Activated CD4-positive, alpha-beta memory T cell treated with anti-CD3 and anti-CD28 coated beads, Interleukin-2, amount 10 ng/mL, durations not matched to agents 7 days and 5 days (primary cell): ENCODE measurements around the gene ANKRD50. TPM values are rescaled to one million over a fixed set of nuclear protein-coding genes. Genes with fewer than 3 reads are reported as not detected.
A peak's percentile ranks its signal among the peaks of the same experiment; 100 is the strongest.

Experiments used
- CTCF ChIA-PET: fragments of 350-600 bp; sonication (Branson Sonifier 250); formaldehyde crosslinking; loops from one replicate; lab custom pipeline; 2021; ENCODE audit warnings: antibody characterized with exemption, inconsistent platforms; lab: Charles Lee
- POLR2A ChIA-PET: fragments of 350-600 bp; sonication (Branson Sonifier 250); formaldehyde crosslinking; loops from one replicate; lab custom pipeline; 2021; ENCODE audit warnings: antibody characterized with exemption; lab: Charles Lee
- DNase-seq: peaks from one replicate; pipeline ENCODE4 v3.0.0-alpha.2; 2020
- H3K27ac Mint-ChIP-seq: one replicate; pipeline ENCODE4 v1.8.0; 2021; ENCODE audit warnings: mild to moderate bottlenecking, mixed read lengths
- H3K27me3 Mint-ChIP-seq: one replicate; pipeline ENCODE4 v1.8.0; 2021; ENCODE audit warnings: mixed read lengths
- H3K36me3 Mint-ChIP-seq: one replicate; pipeline ENCODE4 v1.8.0; 2021; ENCODE audit warnings: low read depth, mixed read lengths
- H3K4me1 Mint-ChIP-seq: one replicate; pipeline ENCODE4 v1.8.0; 2021; ENCODE audit warnings: mixed read lengths
- H3K4me3 Mint-ChIP-seq: one replicate; pipeline ENCODE4 v1.8.0; 2021; ENCODE audit warnings: mild to moderate bottlenecking, mixed read lengths
- H3K9me3 Mint-ChIP-seq: one replicate; pipeline ENCODE4 v1.8.0; 2021; ENCODE audit warnings: mixed read lengths
- total RNA-seq, 2 experiments: library from RNA; stranded (reverse); gene quantifications; one replicate each; pipeline ENCODE4 v1.2.3, GENCODE V29; 2021

The ANKRD50 gene
- total RNA-seq, 2 experiments from 2014 or later, result 0.18 to 0.25 TPM

DNA sequence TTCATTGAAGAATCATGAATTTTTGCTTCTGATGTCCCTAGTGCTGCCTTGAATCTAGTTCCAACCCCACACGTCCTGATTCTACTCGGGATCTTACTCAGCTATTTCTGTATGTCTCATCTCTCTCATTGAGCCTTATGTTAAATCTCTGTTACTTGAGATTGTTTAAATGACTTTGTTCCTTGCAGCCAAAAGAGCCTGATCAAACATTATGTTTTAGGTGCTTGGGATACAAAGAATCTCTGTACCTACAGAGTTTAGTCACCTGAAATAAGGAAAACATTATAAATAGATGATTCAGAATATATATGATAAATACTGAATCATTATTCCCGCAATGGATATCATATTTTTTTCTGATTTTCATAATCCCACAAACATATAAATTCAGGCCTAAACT lies 13.7 kb upstream of the ANKRD50 start:
- Mint-ChIP-seq H3K36me3 (no peaks in the 10 kb centered on the region), H3K4me1 (no peaks in the 10 kb centered on the region), H3K27ac (no peak overlapping the region), H3K4me3 (no peak overlapping the region), H3K27me3 (no peaks in the 10 kb centered on the region), H3K9me3 (no peaks in the 10 kb centered on the region)
- no peak for DNase-seq
- CTCF ChIA-PET, result no interaction called here
- POLR2A ChIA-PET, result no interaction called here

DNA sequence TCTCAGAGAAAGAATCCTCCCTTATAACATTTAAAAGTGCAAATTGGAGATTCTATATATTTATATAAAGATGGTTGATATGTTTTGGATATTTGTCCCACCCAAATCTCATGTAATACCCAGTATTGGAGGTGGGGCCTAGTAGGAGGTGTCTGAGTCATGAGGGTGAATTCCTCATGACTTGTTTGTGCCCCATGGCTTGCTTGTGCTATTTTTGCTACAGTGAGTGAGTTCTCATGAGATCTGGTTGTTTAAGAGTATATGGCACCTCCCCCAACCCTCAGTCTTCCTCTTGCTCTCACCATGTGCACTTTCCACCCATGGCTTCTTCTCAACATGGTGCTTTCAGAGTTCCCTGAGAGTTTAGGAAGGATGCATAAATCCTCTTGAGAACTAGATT lies 9.5 kb upstream of the ANKRD50 start:
- no peaks in the 10 kb centered on the region for H3K27me3 Mint-ChIP-seq
- no peaks in the 10 kb centered on the region for H3K9me3 Mint-ChIP-seq
- no peak for DNase-seq
- H3K36me3 Mint-ChIP-seq, result no peaks in the 10 kb centered on the region
- no peaks in the 10 kb centered on the region for H3K4me1 Mint-ChIP-seq
- H3K4me3 Mint-ChIP-seq, result no peak overlapping the region
- no peak overlapping the region for H3K27ac Mint-ChIP-seq
- POLR2A ChIA-PET, result no interaction called here
- CTCF ChIA-PET, result no interaction called here

DNA sequence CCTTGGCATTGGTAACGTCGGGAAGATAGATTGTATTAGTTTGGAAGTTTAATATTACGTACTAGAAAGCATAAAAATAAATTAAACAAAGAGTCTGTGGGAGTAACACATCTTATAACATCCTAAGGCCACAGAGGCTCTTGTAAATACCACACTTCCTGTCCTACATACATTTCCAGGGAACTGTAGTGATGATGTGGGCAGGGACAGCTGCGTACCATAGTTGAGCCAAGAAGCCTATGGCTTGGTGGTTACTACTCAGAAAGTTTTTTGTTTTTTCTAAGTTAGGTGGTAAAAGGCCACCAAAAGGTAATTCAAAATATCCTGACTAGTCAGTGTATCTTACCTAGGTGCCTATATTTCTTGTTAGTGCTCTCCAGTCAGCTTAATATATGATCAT lies 4.6 kb upstream of the ANKRD50 start:
- Mint-ChIP-seq H3K9me3 (no peaks in the 10 kb centered on the region), H3K36me3 (peaks cover 2% of the 10 kb centered on the region), H3K4me1 (peaks cover 6% of the 10 kb centered on the region), H3K27me3 (peaks cover 11% of the 10 kb centered on the region), H3K4me3 (no peak overlapping the region), H3K27ac (no peak overlapping the region)
- no peak for DNase-seq
- ChIA-PET CTCF (no interaction called here), POLR2A (no interaction called here)

DNA sequence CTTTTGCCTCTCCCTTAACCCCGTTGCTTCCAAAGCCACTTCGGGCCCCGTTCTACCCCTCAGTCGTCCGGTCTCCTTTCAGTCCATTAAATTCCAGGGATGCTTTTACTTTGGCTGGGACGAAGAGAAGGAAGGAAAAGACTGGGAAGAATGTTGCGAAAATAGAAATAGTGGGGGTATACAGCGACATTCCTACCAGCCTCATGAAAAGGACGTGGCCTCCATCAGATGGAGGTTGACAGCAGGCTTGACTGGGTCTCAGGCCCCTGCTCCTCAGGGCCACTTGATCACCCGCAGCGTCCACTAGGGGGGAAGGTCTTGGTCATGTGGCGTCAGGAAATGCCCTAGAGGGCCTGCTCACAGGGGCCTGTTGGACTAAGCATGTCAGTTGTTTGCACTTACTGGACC lies 657 bp upstream of the ANKRD50 start:
- H3K4me3 Mint-ChIP-seq, result peak overlapping the region; percentile 69

DNA sequence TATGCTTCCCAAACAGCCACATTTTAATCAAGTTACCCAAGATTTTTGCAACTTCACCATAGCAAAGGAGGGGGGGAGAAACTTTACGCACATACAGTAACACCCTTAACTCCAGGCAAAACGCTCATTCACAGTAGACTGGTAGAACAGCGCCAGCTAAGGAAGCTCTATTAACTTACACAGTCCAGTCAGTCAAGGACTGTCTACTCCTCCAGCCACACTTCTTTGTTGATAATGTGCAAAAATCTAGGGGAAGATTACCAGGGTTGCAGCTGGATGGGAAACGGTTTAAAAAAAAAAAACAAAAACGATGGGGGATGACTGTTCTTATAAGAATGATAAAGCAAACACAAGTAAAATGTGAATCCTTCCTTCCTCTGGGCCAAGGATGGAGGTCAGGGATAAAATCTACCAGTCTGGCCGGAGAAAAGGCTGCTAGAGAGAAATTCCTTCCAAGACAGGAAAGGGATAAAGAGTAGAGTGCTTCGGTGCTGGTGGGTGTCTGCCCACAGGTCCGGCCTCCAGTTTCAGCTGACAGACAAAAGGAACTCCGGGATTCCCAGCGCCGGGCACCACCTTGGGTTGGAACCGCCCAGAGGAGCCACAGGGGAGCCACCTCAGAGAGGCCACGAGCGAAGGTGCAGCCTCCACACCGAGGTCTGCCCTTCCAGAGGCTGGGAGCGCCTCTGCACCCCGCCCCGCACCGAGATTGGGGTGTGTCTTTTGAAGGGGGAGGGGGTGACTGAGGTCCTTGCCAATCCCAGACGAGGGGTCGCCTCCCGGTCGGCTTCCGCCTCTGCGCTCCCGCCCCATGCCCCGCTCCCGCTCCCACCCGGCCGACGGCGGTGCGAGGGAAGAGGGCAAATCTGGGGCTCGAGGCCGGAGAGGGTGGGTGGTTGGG lies 811 bp downstream of the ANKRD50 start:
- POLR2A ChIA-PET, result no interaction called here
- CTCF ChIA-PET, result interaction anchor here (0.7 kb wide), 1 partner anchor 838 kb away, joined by 4 read pairs; no protein-coding TSS in a partner anchor
- DNase-seq, result no peak

More for the DNA sequence above, 657 bp upstream of the ANKRD50 start:
- H3K27ac Mint-ChIP-seq, result no peak overlapping the region
- ChIA-PET CTCF (no interaction called here), POLR2A (no interaction called here)
- peaks cover 2% of the 10 kb centered on the region for H3K36me3 Mint-ChIP-seq
- peaks cover 16% of the 10 kb centered on the region for H3K27me3 Mint-ChIP-seq
- peaks cover 6% of the 10 kb centered on the region for H3K4me1 Mint-ChIP-seq
- H3K9me3 Mint-ChIP-seq, result no peaks in the 10 kb centered on the region
- no peak for DNase-seq

DNA sequence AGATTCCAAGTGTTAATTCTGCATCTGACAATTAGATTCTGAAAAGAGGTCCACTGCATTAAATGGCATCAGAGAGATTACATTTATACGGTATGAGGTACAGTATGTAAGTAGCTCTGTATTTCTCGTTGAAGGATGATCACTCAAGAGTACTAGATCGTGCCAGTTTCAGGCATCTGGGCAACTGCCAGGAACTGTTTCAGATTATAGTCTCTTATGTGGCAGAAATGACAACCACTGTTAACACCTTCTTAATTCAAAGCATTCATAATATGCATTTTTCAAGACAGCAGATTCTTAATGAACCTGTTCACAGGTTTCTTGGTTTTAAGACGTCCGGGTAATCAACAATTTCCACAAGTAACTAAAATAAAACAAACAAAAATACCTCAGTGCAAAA lies 1.6 kb downstream of the ANKRD50 start:
- H3K4me1 Mint-ChIP-seq, result peaks cover 6% of the 10 kb centered on the region
- H3K27ac Mint-ChIP-seq, result no peak overlapping the region
- ChIA-PET CTCF (interaction anchor here (0.7 kb wide), 1 partner anchor 839 kb away, joined by 4 read pairs; no protein-coding TSS in a partner anchor), POLR2A (no interaction called here)
- no peak for DNase-seq
- no peak overlapping the region for H3K4me3 Mint-ChIP-seq
- peaks cover 16% of the 10 kb centered on the region for H3K27me3 Mint-ChIP-seq
- peaks cover 2% of the 10 kb centered on the region for H3K36me3 Mint-ChIP-seq
- H3K9me3 Mint-ChIP-seq, result no peaks in the 10 kb centered on the region

More for the DNA sequence above, 811 bp downstream of the ANKRD50 start:
- H3K9me3 Mint-ChIP-seq, result no peaks in the 10 kb centered on the region
- H3K27me3 Mint-ChIP-seq, result peaks cover 18% of the 10 kb centered on the region
- no peak overlapping the region for H3K4me3 Mint-ChIP-seq
- H3K4me1 Mint-ChIP-seq, result peaks cover 6% of the 10 kb centered on the region
- H3K27ac Mint-ChIP-seq, result no peak overlapping the region
- peaks cover 2% of the 10 kb centered on the region for H3K36me3 Mint-ChIP-seq

DNA sequence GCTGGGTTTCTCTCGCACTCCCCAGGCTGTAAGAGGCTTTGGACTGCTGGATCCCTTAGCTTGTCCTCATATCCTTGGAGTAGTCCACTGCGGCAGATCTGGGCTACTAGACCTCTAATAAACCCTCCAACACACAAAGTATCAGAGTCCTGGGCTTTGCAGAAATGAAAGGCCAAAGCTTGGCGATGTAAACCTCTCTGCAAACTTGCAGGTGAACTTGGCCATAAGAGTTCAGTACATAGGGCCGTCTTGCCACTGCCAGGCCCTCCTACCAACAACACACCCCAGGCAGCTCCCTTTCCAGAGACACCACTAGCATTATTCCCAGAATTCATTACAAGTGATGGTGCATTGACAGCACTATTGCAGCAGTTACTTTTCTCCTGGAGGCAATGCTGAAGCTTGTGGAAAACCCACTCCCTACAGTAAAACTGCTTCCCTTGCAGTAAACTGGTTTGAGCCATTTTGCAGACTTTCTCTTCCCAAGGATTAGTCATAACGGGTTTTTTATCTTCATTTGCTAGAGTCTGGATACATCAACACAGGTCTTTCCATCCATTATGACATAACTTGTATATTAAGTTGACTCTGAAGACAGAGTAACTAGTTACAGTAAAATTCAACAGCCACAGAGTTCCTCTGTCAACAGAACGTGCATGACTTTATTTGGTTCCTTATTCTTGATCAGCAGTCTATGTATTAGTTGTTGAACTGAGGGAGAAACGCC lies 2.4 kb downstream of the ANKRD50 start:
- CTCF ChIA-PET, result no interaction called here
- H3K4me3 Mint-ChIP-seq, result no peak overlapping the region
- no peaks in the 10 kb centered on the region for H3K9me3 Mint-ChIP-seq
- POLR2A ChIA-PET, result no interaction called here
- no peak for DNase-seq
- no peak overlapping the region for H3K27ac Mint-ChIP-seq
- peaks cover 6% of the 10 kb centered on the region for H3K4me1 Mint-ChIP-seq
- H3K36me3 Mint-ChIP-seq, result peaks cover 2% of the 10 kb centered on the region
- peaks cover 16% of the 10 kb centered on the region for H3K27me3 Mint-ChIP-seq

DNA sequence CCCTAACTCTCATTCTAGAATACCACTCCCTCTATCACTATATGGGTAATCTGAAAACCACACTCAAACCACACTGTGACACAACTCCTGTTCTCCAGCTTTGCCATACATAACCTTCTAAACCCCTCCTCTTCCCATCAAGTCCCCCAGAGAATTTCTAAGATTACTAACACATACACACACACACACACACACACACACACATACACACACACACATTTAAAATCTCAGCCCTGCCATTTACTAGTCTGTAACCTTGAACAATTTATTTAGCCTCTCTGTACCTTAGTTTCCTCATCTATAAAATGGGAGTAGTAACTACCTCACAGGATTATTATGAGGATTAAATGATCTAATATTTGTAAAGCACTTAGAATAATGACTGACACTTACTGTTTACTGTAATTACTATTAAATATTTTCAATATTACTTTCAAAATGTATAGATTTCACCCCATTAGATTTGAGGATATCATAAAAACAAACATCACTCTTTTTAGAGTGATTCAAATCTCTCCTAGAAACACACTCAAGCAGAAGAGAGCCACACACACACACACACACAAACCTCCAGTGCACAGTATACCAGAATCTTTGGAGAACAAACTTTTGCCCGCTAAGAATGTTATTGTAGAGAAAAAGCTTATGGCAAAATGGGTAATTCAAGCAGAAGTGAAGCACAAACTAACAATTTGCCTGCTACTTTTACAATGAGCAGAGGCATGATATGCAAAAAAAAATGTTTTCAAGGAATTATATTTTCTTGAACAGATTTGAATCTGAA lies 3.8 kb downstream of the ANKRD50 start:
- no peak overlapping the region for H3K27ac Mint-ChIP-seq
- POLR2A ChIA-PET, result no interaction called here
- peaks cover 6% of the 10 kb centered on the region for H3K4me1 Mint-ChIP-seq
- no peak for DNase-seq
- no peaks in the 10 kb centered on the region for H3K9me3 Mint-ChIP-seq
- H3K4me3 Mint-ChIP-seq, result no peak overlapping the region
- H3K36me3 Mint-ChIP-seq, result peaks cover 2% of the 10 kb centered on the region
- CTCF ChIA-PET, result no interaction called here
- H3K27me3 Mint-ChIP-seq, result peaks cover 16% of the 10 kb centered on the region

DNA sequence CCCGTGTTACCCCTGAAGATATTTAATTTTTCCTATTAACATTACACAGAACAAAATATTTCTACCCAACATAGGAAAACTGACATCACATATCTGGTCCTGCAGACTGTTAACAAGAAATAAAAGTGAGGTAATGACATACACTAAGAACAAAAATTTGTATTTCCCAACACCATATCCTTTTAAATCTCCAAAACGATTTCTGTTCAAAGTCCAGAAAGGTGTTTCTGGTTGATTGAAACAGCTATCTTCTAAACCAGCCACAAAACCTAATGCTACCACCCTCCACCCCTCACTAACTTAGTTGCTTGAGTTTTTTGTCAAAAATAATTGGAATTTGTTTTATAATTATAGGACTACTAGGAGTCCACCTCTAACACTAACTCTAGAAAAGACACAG lies 7.1 kb downstream of the ANKRD50 start:
- Mint-ChIP-seq H3K9me3 (no peaks in the 10 kb centered on the region), H3K27me3 (peaks cover 7% of the 10 kb centered on the region), H3K4me1 (no peaks in the 10 kb centered on the region), H3K36me3 (no peaks in the 10 kb centered on the region), H3K4me3 (no peak overlapping the region), H3K27ac (no peak overlapping the region)
- ChIA-PET POLR2A (no interaction called here), CTCF (no interaction called here)
- no peak for DNase-seq

DNA sequence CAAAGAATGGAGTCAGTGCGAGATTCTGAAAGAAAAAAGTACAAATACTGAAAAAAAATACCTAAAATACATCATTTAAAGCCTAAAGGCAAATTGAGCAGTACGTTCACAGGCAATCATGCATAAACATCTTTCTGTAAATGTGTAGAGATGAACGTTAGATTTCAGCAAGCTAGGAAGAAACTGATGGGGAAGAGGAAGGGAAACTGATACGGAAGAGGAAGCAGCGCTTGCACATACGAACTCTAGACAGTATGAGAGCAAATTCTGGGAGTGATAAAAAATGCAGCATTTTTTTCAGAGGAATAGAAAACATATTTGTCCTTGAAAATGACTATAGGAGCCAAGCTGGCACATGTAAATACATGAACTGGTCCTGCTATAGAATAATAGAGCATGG lies 9.4 kb downstream of the ANKRD50 start:
- Mint-ChIP-seq H3K9me3 (no peaks in the 10 kb centered on the region), H3K4me1 (no peaks in the 10 kb centered on the region), H3K27me3 (peaks cover 2% of the 10 kb centered on the region), H3K36me3 (no peaks in the 10 kb centered on the region), H3K4me3 (no peak overlapping the region), H3K27ac (no peak overlapping the region)
- DNase-seq, result no peak
- POLR2A ChIA-PET, result no interaction called here
- CTCF ChIA-PET, result no interaction called here

DNA sequence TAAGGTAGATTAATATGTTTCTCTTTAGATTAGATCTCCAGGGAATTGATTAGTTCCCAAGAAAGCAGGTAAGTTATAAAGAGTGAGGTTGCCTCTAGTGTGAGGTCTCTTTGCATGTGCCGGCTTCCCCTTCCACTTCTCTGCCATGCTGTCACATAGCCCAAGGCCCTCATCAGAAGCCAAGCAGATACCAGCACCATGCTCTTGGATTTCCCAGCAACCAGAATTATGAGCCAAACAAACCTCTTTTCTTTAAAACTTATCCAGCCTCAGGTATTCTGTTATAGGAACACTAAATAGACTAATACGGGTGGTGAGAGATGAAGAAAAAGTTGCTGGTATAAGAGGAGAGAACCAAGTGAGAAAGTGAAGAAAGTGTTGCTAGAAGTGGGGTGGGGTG lies 15.1 kb downstream of the ANKRD50 start:
- no peak for DNase-seq
- Mint-ChIP-seq H3K9me3 (no peaks in the 10 kb centered on the region), H3K27me3 (no peaks in the 10 kb centered on the region), H3K36me3 (no peaks in the 10 kb centered on the region), H3K27ac (no peak overlapping the region), H3K4me1 (no peaks in the 10 kb centered on the region), H3K4me3 (no peak overlapping the region)
- CTCF ChIA-PET, result no interaction called here
- POLR2A ChIA-PET, result no interaction called here

DNA sequence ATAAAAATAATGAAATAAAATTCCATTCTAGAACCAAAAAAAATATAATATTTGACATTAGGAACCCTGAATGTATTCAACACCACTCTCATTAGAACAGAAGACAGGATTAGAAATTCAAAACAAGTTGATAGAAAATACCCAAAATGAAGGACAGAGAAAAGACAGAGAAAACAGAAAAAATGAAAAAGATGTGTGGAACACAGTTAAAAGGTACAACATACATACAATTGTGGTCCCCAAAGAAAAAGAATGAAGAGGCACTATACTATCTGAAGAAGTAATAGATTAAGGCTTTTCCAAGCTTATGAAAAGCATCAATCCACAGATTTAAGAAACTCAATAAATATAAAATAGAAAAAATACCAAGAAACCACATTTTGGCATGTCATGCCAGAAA lies 16.4 kb downstream of the ANKRD50 start:
- no peaks in the 10 kb centered on the region for H3K9me3 Mint-ChIP-seq
- H3K4me1 Mint-ChIP-seq, result no peaks in the 10 kb centered on the region
- no peak overlapping the region for H3K4me3 Mint-ChIP-seq
- ChIA-PET POLR2A (no interaction called here), CTCF (no interaction called here)
- no peaks in the 10 kb centered on the region for H3K27me3 Mint-ChIP-seq
- H3K27ac Mint-ChIP-seq, result no peak overlapping the region
- no peaks in the 10 kb centered on the region for H3K36me3 Mint-ChIP-seq
- DNase-seq, result no peak
